ENCODE data around the gene GAL.

GAL gene

GRCh38 chr11:68678031-68678441, 6.3 kb upstream of the GAL start:
- Histone ChIP-seq H3K36me3 (ENCODE audit: control insufficient read depth in 1 of 2, insufficient read depth in 2 of 2, low read length in 2 of 2) (no peaks in the 10 kb centered on the region), H3K27ac (ENCODE audit: low read depth, low read length) (no peak overlapping the region), H4K8ac (ENCODE audit: low read depth, low read length) (no peak overlapping the region), H4K91ac (ENCODE audit: low read depth, low read length) (no peak overlapping the region), H3K14ac (ENCODE audit: low read length) (no peak overlapping the region), H2BK5ac (ENCODE audit: low read depth, low read length, poor library complexity) (no peak overlapping the region), H2AK5ac (ENCODE audit: low read length) (no peak overlapping the region), H3K79me2 (ENCODE audit: control insufficient read depth, insufficient read depth, low read length, poor library complexity) (no peaks in the 10 kb centered on the region), H3K9ac (ENCODE audit: low read length) (no peak overlapping the region), H3K4me3 (ENCODE audit: low read depth, low read length) (no peak overlapping the region), H3K9me3 (ENCODE audit: insufficient read depth, low read depth, low read length) (peaks cover 4% of the 10 kb centered on the region), H3K79me1 (ENCODE audit: low read length) (no peaks in the 10 kb centered on the region), H3K4me1 (ENCODE audit: control insufficient read depth in 1 of 2, insufficient read depth in 2 of 2, low read length in 2 of 2) (peaks cover 3% of the 10 kb centered on the region in 2 experiments), H4K12ac (ENCODE audit: low read depth, low read length) (no peak overlapping the region), H3K23ac (ENCODE audit: low read length) (no peak overlapping the region), H3K18ac (ENCODE audit: low read length) (no peak overlapping the region), H2BK120ac (ENCODE audit: insufficient read depth, low read length, poor library complexity) (no peak overlapping the region), H2AFZ (ENCODE audit: insufficient read depth, low read length, poor library complexity) (no peak overlapping the region), H3K27me3 (ENCODE audit: insufficient read depth, low read length) (peaks cover 6% of the 10 kb centered on the region), H3K4me2 (ENCODE audit: low read length) (no peak overlapping the region), H3K4ac (ENCODE audit: low read depth, low read length) (no peak overlapping the region), H2BK12ac (ENCODE audit: low read length) (no peak overlapping the region)
- no CpG with 5 or more reads among the region's 15 CpGs for WGBS (ENCODE audit: extremely low coverage, insufficient coverage, insufficient read length)
- no peak for DNase-seq

- Histone ChIP-seq H2AK5ac (ENCODE audit: low read length) (no peak overlapping the region), H2BK120ac (ENCODE audit: insufficient read depth, low read length, poor library complexity) (no peak overlapping the region), H3K27ac (ENCODE audit: low read depth, low read length) (no peak overlapping the region), H3K9ac (ENCODE audit: low read length) (peak overlapping the region; percentile 21), H3K79me1 (ENCODE audit: low read length) (no peaks in the 10 kb centered on the region), H3K18ac (ENCODE audit: low read length) (no peak overlapping the region), H3K27me3 (ENCODE audit: insufficient read depth, low read length) (peaks cover 32% of the 10 kb centered on the region), H4K8ac (ENCODE audit: low read depth, low read length) (no peak overlapping the region), H4K91ac (ENCODE audit: low read depth, low read length) (no peak overlapping the region), H3K36me3 (ENCODE audit: control insufficient read depth in 1 of 2, insufficient read depth in 2 of 2, low read length in 2 of 2) (no peaks in the 10 kb centered on the region), H3K23ac (ENCODE audit: low read length) (no peak overlapping the region), H3K4me1 (ENCODE audit: control insufficient read depth in 1 of 2, insufficient read depth in 2 of 2, low read length in 2 of 2) (peaks cover 10 to 11% of the 10 kb centered on the region in 2 experiments), H2BK12ac (ENCODE audit: low read length) (no peak overlapping the region), H3K79me2 (ENCODE audit: control insufficient read depth, insufficient read depth, low read length, poor library complexity) (no peaks in the 10 kb centered on the region), H3K14ac (ENCODE audit: low read length) (no peak overlapping the region), H2BK5ac (ENCODE audit: low read depth, low read length, poor library complexity) (no peak overlapping the region), H4K12ac (ENCODE audit: low read depth, low read length) (no peak overlapping the region), H2AFZ (ENCODE audit: insufficient read depth, low read length, poor library complexity) (no peak overlapping the region), H3K4ac (ENCODE audit: low read depth, low read length) (no peak overlapping the region), H3K4me3 (ENCODE audit: low read depth, low read length) (peak overlapping the region; percentile 54), H3K9me3 (ENCODE audit: insufficient read depth, low read depth, low read length) (peaks cover 4% of the 10 kb centered on the region), H3K4me2 (ENCODE audit: low read length) (no peak overlapping the region)
- DNase-seq, result no peak
- no CpG with 5 or more reads among the region's 17 CpGs for WGBS (ENCODE audit: extremely low coverage, insufficient coverage, insufficient read length)
Measured at GRCh38 chr11:68680541-68681231, 3.7 kb upstream of the GAL start.

- no peak overlapping the region for H3K23ac ChIP-seq (ENCODE audit: low read length)
- H3K27me3 ChIP-seq (ENCODE audit: insufficient read depth, low read length), result peaks cover 38% of the 10 kb centered on the region
- H2BK5ac ChIP-seq (ENCODE audit: low read depth, low read length, poor library complexity), result no peak overlapping the region
- H4K12ac ChIP-seq (ENCODE audit: low read depth, low read length), result no peak overlapping the region
- no peak overlapping the region for H2BK12ac ChIP-seq (ENCODE audit: low read length)
- no peak overlapping the region for H3K9ac ChIP-seq (ENCODE audit: low read length)
- H2BK120ac ChIP-seq (ENCODE audit: insufficient read depth, low read length, poor library complexity), result no peak overlapping the region
- H3K18ac ChIP-seq (ENCODE audit: low read length), result no peak overlapping the region
- no peak overlapping the region for H4K8ac ChIP-seq (ENCODE audit: low read depth, low read length)
- no peaks in the 10 kb centered on the region for H3K36me3 ChIP-seq (ENCODE audit: control insufficient read depth in 1 of 2, insufficient read depth in 2 of 2, low read length in 2 of 2)
- no CpG with 5 or more reads among the region's 9 CpGs for WGBS (ENCODE audit: extremely low coverage, insufficient coverage, insufficient read length)
- H4K91ac ChIP-seq (ENCODE audit: low read depth, low read length), result no peak overlapping the region
- no peak overlapping the region for H3K4ac ChIP-seq (ENCODE audit: low read depth, low read length)
- no peak overlapping the region for H3K27ac ChIP-seq (ENCODE audit: low read depth, low read length)
- peaks cover 8% of the 10 kb centered on the region in 2 experiments for H3K4me1 ChIP-seq (ENCODE audit: control insufficient read depth in 1 of 2, insufficient read depth in 2 of 2, low read length in 2 of 2)
- no peak overlapping the region for H3K4me2 ChIP-seq (ENCODE audit: low read length)
- no peak overlapping the region for H2AFZ ChIP-seq (ENCODE audit: insufficient read depth, low read length, poor library complexity)
- no peak overlapping the region for H2AK5ac ChIP-seq (ENCODE audit: low read length)
- no peaks in the 10 kb centered on the region for H3K79me2 ChIP-seq (ENCODE audit: control insufficient read depth, insufficient read depth, low read length, poor library complexity)
- peaks cover 7% of the 10 kb centered on the region for H3K9me3 ChIP-seq (ENCODE audit: insufficient read depth, low read depth, low read length)
- no peak overlapping the region for H3K4me3 ChIP-seq (ENCODE audit: low read depth, low read length)
- no peaks in the 10 kb centered on the region for H3K79me1 ChIP-seq (ENCODE audit: low read length)
- H3K14ac ChIP-seq (ENCODE audit: low read length), result no peak overlapping the region
- no peak for DNase-seq
Measured at GRCh38 chr11:68682531-68682961, 1.8 kb upstream of the GAL start.

GRCh38 chr11:68683121-68683520, 1.2 kb upstream of the GAL start:
- Histone ChIP-seq H4K8ac (ENCODE audit: low read depth, low read length) (no peak overlapping the region), H3K18ac (ENCODE audit: low read length) (no peak overlapping the region), H3K14ac (ENCODE audit: low read length) (no peak overlapping the region), H3K9ac (ENCODE audit: low read length) (no peak overlapping the region), H3K23ac (ENCODE audit: low read length) (no peak overlapping the region), H2AFZ (ENCODE audit: insufficient read depth, low read length, poor library complexity) (no peak overlapping the region), H3K4me3 (ENCODE audit: low read depth, low read length) (no peak overlapping the region), H4K12ac (ENCODE audit: low read depth, low read length) (no peak overlapping the region), H3K27ac (ENCODE audit: low read depth, low read length) (no peak overlapping the region), H3K79me2 (ENCODE audit: control insufficient read depth, insufficient read depth, low read length, poor library complexity) (no peaks in the 10 kb centered on the region), H3K4me1 (ENCODE audit: control insufficient read depth in 1 of 2, insufficient read depth in 2 of 2, low read length in 2 of 2) (peaks cover 7 to 8% of the 10 kb centered on the region in 2 experiments), H3K4ac (ENCODE audit: low read depth, low read length) (no peak overlapping the region), H2BK120ac (ENCODE audit: insufficient read depth, low read length, poor library complexity) (no peak overlapping the region), H3K79me1 (ENCODE audit: low read length) (no peaks in the 10 kb centered on the region), H3K4me2 (ENCODE audit: low read length) (no peak overlapping the region), H2AK5ac (ENCODE audit: low read length) (no peak overlapping the region), H2BK5ac (ENCODE audit: low read depth, low read length, poor library complexity) (no peak overlapping the region), H4K91ac (ENCODE audit: low read depth, low read length) (no peak overlapping the region), H3K36me3 (ENCODE audit: control insufficient read depth in 1 of 2, insufficient read depth in 2 of 2, low read length in 2 of 2) (no peaks in the 10 kb centered on the region), H2BK12ac (ENCODE audit: low read length) (no peak overlapping the region), H3K9me3 (ENCODE audit: insufficient read depth, low read depth, low read length) (peaks cover 7% of the 10 kb centered on the region), H3K27me3 (ENCODE audit: insufficient read depth, low read length) (peaks cover 38% of the 10 kb centered on the region)
- no CpG with 5 or more reads among the region's 7 CpGs for WGBS (ENCODE audit: extremely low coverage, insufficient coverage, insufficient read length)
- no peak for DNase-seq
